Hepatocyte (in vitro differentiated cells): ENCODE measurements around the gene IKZF1.
A peak's percentile ranks its signal among the peaks of the same experiment; 100 is the strongest.

Source experiments
- EZH2 ChIP-seq: fragments of 200-600 bp; sonication (generic); IDR thresholded peaks from 2 replicates; pipeline ENCODE4 v1.6.1; 2016; ENCODE audit warnings: antibody characterized with exemption, mild to moderate bottlenecking, borderline replicate concordance
- EZH2phosphoT487 ChIP-seq: fragments of 200-600 bp; sonication (generic); IDR thresholded peaks from one replicate; pipeline ENCODE4 v1.6.1; 2018; ENCODE audit warnings: antibody characterized with exemption, mild to moderate bottlenecking, low read depth, moderate library complexity; ENCODE audit not compliant: unreplicated experiment, severe bottlenecking
- TF ChIP-seq, protein P1 (sequence below): fragments of 200-600 bp; sonication (generic); IDR thresholded peaks from 2 replicates; pipeline ENCODE4 v1.5.1; 2016; ENCODE audit warnings: antibody characterized with exemption, mild to moderate bottlenecking; ENCODE audit not compliant: poor library complexity

DNA sequence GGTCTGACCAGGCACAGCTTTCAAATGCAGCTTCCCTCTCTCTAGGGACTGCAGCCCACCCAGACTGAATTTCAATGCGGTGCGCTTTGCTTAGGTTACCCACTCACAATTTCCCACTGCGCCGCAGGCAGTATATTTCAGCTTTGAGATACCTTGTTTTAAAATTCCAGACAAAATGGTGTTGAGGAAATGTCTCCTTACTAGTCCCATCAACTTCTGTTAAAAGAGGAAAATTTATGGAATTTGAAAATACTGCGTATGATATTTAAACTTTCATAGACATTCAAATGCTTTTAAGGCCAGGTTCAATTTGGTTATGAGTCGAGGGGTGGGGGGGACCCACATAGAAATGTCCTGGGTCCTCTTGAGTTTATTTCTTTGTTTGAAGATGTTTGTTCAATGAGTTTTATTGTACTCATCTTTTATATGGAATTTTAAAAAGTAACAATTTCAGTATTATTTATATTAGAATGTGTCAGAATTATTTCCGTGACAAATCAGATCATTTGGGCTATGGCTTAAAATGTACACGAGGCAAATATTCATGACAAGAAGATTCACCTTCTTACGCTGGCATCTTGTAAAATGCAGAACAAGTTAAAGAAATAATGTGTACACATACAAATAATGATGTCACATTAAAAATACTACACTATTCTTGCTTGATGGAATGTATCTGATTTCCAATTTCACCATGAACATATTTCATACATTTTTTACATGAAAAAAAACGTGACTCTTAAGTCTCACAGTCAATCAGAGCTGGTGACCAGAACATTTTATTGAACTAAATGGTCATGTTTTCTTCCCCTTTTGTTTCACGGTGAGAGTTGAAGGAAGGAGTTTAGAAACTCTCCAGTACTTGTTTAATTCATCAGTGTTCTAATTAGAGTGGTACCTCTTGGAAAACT, 1.3 kb downstream of the IKZF1 start:
- TF ChIP-seq, protein P1, sequence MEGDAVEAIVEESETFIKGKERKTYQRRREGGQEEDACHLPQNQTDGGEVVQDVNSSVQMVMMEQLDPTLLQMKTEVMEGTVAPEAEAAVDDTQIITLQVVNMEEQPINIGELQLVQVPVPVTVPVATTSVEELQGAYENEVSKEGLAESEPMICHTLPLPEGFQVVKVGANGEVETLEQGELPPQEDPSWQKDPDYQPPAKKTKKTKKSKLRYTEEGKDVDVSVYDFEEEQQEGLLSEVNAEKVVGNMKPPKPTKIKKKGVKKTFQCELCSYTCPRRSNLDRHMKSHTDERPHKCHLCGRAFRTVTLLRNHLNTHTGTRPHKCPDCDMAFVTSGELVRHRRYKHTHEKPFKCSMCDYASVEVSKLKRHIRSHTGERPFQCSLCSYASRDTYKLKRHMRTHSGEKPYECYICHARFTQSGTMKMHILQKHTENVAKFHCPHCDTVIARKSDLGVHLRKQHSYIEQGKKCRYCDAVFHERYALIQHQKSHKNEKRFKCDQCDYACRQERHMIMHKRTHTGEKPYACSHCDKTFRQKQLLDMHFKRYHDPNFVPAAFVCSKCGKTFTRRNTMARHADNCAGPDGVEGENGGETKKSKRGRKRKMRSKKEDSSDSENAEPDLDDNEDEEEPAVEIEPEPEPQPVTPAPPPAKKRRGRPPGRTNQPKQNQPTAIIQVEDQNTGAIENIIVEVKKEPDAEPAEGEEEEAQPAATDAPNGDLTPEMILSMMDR: no peak
- TF ChIP-seq EZH2 (no peak), EZH2phosphoT487 (peak; percentile 11)
